ENCODE data around the gene TMEM273.

Gene TMEM273

DNA sequence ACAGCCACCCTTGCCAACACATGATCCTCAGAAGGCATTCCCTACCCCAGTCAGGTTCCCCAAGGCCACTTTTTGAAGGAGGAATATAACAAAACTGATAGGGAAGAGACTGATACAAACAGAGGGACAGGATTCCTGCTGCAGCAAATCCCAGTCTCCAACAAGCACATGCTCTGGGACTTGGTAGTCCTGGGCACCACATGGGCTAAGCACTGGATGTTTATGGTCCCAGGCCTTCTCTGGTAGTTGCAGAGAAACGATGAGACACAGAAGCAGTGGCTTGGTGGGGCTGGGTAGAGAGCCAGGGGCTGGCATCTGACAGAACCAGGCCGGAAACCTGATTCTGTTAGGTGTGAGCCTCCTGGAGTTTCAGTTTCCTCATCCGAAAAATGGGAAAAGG lies 76.1 kb downstream of the TMEM273 start:
- no peak for DNase-seq

DNA sequence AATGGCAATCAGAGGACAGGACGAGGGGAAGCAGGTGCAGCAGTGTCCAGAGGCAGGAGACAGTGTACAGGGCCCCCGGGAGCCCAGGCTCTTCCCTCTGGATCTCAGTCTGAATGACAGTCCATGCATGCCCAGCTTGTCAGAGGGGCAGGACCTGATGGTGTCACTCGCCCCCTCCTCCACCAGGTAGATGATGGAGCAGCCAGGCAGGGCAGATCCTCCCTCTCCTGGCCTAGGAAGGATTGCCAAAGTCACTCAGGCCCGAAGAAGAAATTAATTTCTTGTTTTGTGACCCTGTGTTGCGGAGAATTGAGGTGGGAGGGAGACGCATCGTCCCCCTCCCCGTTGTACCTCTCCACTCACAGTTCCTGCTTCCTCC lies 76.9 kb downstream of the TMEM273 start:
- DNase-seq, result no peak

DNA sequence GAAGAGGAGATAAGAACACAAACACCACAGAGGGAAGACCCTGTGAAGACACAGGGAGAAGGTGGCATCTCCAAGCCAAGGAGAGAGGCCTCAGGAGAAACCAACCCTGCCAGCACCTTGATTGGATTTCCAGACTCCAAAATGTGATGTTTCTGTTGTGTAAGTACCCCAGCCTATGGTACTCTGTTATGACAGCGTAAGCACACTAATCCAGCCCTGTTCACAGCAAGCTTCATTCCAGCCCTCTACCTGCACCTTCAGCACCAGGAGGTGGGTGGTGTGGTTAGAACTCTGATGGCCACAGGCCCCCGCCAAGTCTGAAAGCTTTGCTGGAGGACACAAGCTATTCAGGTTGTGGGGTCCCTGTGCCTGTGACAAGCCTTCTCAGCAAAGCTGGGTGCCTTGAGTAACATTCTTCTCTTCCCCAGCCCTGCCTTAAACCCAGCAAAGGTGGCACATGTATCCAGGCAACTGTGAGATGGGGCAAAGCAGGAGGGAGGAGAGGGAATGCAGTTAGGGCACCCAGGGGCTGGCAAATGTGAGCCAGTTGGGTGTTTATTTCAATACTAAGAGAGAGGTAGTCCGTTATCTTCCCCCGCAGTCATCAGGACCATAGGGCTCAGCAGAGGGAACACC lies 77.4 kb downstream of the TMEM273 start:
- DNase-seq, result no peak

DNA sequence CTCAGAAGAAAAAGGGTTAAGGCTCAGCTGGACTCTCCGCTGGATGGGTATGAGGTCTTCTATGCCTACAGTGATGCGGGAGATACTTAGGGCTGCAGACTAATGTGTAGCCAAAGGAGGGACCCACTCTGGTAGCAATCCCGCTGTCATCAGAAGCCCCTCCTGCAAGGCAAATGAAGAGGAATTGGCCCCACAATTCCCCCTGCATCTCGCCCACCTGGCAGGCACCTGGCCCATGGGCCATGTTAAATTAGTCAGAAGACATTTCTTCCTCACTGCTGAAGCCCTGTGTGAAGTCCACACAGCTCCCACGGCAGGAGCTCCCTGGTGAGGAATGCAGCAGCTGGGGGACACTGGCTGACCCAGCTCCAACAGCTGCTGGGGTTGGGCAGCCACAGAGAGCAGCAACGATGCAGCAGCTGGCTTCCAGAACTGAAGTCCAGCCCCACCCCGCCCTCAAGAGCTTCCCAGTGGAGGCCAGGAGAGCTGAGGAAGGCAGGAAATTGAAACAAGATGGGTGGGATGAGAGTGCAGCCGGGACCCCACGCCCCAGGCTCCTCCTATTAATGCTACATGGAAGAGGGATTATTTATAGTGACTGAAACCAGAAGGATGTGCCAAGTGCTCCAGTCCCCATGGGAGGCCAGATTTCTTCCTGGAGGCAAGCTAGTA lies 78.4 kb downstream of the TMEM273 start:
- no peak for DNase-seq

DNA sequence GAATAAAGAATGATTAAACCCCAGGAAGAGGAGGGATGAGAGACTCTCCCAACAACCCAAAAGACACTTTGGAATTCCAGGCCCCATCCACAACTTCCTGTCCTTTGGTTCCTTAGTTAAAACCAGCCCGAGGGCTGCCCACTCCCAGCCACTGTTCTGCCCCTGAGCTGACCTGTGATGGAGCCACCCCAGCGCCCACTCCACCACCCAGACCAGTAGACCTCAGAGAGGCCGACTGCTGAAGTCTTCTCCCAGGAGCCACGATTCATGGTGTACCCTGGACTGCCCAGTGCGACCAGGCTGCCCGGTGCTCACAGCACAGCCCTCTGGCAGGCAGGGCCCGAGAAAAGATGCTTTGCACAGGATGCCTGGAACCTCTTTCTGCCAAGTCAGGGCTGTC lies 79.5 kb downstream of the TMEM273 start:
- no peak for DNase-seq

DNA sequence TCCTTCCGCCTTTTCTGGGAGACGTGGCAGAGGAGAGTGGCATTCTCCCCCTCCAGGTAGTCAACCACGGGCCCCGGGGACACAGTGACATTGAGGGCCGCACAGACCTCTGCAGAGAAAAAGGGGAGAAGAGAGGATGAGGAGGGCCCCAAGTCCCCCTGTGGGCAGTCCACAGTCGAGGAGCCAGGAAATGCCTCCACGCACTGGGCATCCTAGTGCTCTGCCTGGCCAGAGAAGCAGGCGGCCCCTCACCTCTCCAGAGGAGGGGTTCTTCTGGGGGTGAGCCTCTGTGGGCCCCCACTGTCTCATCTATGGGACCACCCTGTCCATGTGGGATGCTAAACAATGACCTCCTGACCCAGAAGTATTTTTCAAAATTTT lies 80.3 kb downstream of the TMEM273 start:
- DNase-seq, result no peak

DNA sequence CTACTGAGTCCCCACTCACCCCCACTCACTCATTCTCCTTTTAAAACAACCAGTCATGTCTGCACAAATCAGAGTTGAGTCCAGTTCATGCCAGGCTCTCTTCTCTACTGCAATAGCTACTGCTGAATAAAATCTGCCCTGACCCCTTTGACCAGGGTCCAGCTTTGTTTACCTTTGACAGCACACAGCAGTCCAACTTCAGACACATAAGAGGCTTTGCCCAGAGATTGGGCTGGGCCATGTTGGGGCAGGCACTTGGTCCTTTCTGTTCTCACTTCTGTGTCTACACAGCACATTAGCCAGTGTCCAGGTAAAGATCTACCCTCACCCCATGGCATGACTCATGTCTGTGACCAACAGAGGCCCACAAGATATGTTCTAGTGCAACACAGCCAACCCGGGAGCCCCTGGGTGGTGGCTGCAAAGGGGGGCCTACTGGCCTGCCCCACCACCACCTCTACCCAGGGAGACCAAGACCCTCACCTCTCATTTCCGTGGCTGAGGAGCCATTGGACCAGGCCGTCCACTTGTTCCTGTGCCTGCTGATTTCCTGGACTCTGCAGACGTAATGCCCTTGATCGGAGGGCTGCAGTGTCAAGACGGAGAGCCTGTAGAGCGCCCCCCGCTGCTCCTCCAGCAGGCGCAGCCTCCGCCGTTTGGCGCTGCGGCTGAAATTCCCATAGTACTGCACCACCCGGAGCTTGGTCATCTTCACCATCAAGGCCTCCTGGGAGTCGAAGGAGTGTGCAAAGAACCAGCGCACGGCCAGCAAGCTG lies 80.9 kb downstream of the TMEM273 start:
- DNase-seq, result no peak

DNA sequence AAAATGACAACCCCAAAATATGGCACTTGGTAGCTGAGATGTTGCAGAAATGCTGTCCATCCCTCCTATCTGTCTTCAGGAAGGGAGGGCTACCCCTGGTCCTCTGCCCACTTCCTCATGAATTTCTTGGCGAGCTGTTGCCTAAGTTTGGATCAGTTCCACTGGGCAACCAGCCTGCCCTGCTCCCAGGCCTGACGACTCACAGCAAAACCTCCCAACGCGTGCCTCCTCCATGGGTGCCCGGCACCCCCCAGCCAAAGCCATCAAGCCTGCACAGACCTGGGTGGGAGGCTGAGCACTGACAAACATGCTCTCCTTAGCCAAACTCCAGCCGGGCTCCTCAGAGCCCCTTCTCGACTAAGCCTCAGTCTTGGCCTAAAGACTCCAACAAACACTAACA lies 81.7 kb downstream of the TMEM273 start:
- DNase-seq, result no peak

DNA sequence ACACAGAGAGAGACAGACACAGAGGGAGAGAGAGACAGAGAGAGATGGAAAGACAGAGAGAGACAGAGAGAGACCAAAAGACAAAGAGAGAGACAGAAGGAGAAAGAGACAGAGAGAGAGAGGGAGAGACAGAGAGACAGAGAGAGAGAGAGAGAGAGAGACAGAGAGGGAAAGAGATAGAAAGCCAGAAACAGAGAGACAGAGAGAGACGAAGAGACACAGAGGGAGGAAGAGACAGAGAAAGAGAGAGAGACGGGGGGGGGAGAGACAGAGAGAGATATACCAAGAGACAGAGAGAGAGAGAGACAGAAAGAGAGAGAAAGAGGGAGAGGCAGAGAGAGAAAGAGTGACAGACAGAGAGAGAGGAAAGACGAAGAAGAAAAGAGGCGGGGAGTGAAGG lies 83.1 kb downstream of the TMEM273 start:
- DNase-seq, result no peak

Data from CD4-positive, alpha-beta T cell treated with Interleukin-6 for 4 hours (primary cell).